Gastrocnemius medialis (tissue), 4 donors: ENCODE data around the gene HLCS. TPM values are rescaled to one million over a fixed set of nuclear protein-coding genes. Genes with fewer than 3 reads are reported as not detected.

ENCODE experiments used
- ATAC-seq, 2 donors: fragments of 150-250 bp; one replicate each; pipeline ENCODE4 v1.9.1; 2016
- DNase-seq, 2 donors: peaks; one replicate each; pipeline ENCODE4 v3.0.0-alpha.2; 2019
- H3K27ac ChIP-seq, 4 donors: fragments of 200-600 bp; sonication (generic); 1 replicate in 1 of 4; 2 replicates in 3 of 4; pipeline ENCODE4 v1.5.1; 2016 to 2018; ENCODE audit warnings: mild to moderate bottlenecking in 2 of 4, moderate library complexity in 1 of 4
- H3K27me3 ChIP-seq, 3 donors: fragments of 200-600 bp; sonication (generic) in 2 of 3; 1 replicate in 1 of 3; 2 replicates in 2 of 3; pipeline versions ENCODE4 v1.5.1 to v1.6.0; 2016 to 2019; ENCODE audit warnings: mild to moderate bottlenecking in 1 of 3, moderate library complexity in 1 of 3
- H3K36me3 ChIP-seq, 2 donors: fragments of 200-600 bp; sonication (generic) in 1 of 2; one replicate each; pipeline ENCODE4 v1.5.1; 2017 to 2018
- H3K4me1 ChIP-seq, 2 donors: fragments of 200-600 bp; sonication (generic) in 1 of 2; one replicate each; pipeline ENCODE4 v1.5.1; 2016 to 2017; ENCODE audit warnings: mild to moderate bottlenecking in 2 of 2
- H3K4me3 ChIP-seq, 4 donors: fragments of 200-600 bp; sonication (generic) in 3 of 4; 1 replicate in 1 of 4; 2 replicates in 3 of 4; pipeline ENCODE4 v1.5.1; 2016 to 2019; ENCODE audit warnings: mild to moderate bottlenecking in 2 of 4
- H3K9me3 ChIP-seq, 3 donors: fragments of 200-600 bp; sonication (generic) in 2 of 3; 1 replicate in 1 of 3; 2 replicates in 2 of 3; pipeline ENCODE4 v1.5.1; 2016 to 2019
- CTCF ChIP-seq, 5 experiments: fragments of 450-650 bp in 3 of 5; fragments of 200-600 bp in 2 of 5; sonication (generic) in 2 of 5; IDR thresholded peaks in 4 of 5; conservative IDR thresholded peaks in 1 of 5; 1 replicate in 4 of 5; 2 replicates in 1 of 5; pipeline ENCODE4 v1.5.1; 2016 to 2019; ENCODE audit warnings: antibody characterized with exemption in 5 of 5, mild to moderate bottlenecking in 3 of 5, moderate library complexity in 3 of 5
- POLR2A ChIP-seq, 2 donors: fragments of 450-650 bp; IDR thresholded peaks; one replicate each; pipeline ENCODE4 v1.6.1; 2017; ENCODE audit warnings: antibody characterized with exemption in 2 of 2, mild to moderate bottlenecking in 2 of 2, moderate library complexity in 2 of 2
- in situ Hi-C, 4 donors: fragments of 200-750 bp; cut with MboI; loops; one replicate each; pipeline versions ENCODE4 v1.15.0 to v1.8.0; 2017; ENCODE audit warnings: low sequenced_read_pairs in 4 of 4
- intact Hi-C: fragments of 100-400 bp; cut with DNase I; formaldehyde crosslinking; loops from one replicate; pipeline ENCODE4 v1.15.1; 2023; ENCODE audit warnings: low total_unique reads
- total RNA-seq, 4 donors: library from RNA; depleted of rRNA; stranded (reverse); fragments of >200 nt; gene quantifications; one replicate each; pipeline versions ENCODE4 v1.1.0 to v1.2.3, GENCODE V29; 2016

HLCS gene
- total RNA-seq, 4 donors from 2014 or later: 10.6 to 18.4 (median 15.4) TPM

DNA sequence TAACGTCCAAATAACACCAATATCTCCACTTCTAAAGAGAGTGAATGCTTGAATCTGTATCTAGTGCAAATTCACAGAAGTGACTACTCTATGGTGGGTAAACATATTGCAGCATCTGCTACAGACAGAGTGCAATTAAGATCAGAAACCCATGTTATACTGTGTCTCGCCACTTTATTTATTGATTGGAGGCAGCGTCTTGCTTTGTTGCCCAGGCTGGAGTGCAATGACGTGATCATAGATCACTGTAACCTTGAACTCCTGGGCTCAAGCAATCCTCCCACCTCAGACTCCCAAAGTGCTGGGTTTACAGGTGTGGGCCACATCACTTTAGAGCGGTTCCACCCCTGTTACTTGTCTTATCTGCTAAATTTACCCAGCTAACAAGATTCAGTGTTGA is 57.0 kb downstream of the HLCS start:
- no peaks in the 10 kb centered on the region for H3K9me3 ChIP-seq
- peaks cover 3 to 20% of the 10 kb centered on the region in 2 donors for H3K4me1 ChIP-seq
- H3K27ac ChIP-seq: no peak overlapping the region
- H3K36me3 ChIP-seq: no peaks in the 10 kb centered on the region
- in situ Hi-C loops (no loop called here), intact Hi-C loops (no loop called here)
- H3K27me3 ChIP-seq: no peaks in the 10 kb centered on the region
- H3K4me3 ChIP-seq: no peak overlapping the region
- ATAC-seq (no peak), DNase-seq (no peak)
- TF ChIP-seq CTCF (IDR thresholded peaks at IDR 0.05 in 4 of 5, conservative IDR thresholded peaks at IDR 0.05 in 1 of 5) (no peak), POLR2A (IDR thresholded peaks at IDR 0.05) (no peak)

GRCh38 chr21:36908260-36908908 is 58.1 kb downstream of the HLCS start:
- H3K27ac ChIP-seq: no peak overlapping the region
- intact Hi-C loops: no loop called here
- DNase-seq (no peak), ATAC-seq (no peak)
- no peak for TF ChIP-seq POLR2A (IDR thresholded peaks at IDR 0.05)
- H3K9me3 ChIP-seq: no peaks in the 10 kb centered on the region
- H3K4me1 ChIP-seq: peaks cover 0 to 11% of the 10 kb centered on the region in 2 donors
- no peak overlapping the region for H3K4me3 ChIP-seq
- in situ Hi-C loops: no loop called here
- no peaks in the 10 kb centered on the region for H3K27me3 ChIP-seq
- H3K36me3 ChIP-seq: no peaks in the 10 kb centered on the region

DNA sequence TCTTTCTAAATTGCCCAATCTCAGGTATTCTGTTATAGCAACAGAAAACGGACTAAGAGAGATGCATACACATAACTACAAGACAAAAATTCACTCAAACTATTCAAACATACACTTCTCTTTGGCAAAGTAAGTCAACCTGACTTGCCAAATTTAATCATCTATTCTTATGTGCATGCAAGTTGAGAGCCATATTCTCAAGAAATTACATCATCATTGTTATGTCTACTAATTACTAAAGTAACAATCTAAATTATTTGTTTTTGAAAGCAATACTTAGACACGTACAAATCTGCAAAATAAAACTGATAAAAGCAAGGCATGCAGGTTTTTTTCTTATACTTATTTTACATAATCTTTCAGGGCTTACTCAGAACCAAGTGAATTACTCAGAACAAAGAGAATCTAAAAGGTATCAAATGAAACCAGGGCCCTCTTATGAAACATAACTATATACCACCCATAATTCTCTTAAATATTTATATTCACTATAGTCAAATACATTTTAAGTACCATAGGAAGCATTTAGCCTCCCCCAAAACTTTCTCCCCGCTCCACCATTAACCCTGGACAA is 62.3 kb downstream of the HLCS start:
- TF ChIP-seq CTCF (IDR thresholded peaks at IDR 0.05 in 4 of 5, conservative IDR thresholded peaks at IDR 0.05 in 1 of 5) (no peak), POLR2A (IDR thresholded peaks at IDR 0.05) (no peak)
- no peaks in the 10 kb centered on the region for H3K4me1 ChIP-seq
- H3K9me3 ChIP-seq: no peaks in the 10 kb centered on the region
- H3K27ac ChIP-seq: no peak overlapping the region
- H3K27me3 ChIP-seq: no peaks in the 10 kb centered on the region
- in situ Hi-C loops: no loop called here
- no peaks in the 10 kb centered on the region for H3K36me3 ChIP-seq
- intact Hi-C loops: no loop called here
- H3K4me3 ChIP-seq: no peak overlapping the region
- DNase-seq (no peak), ATAC-seq (no peak)

GRCh38 chr21:36902793-36903192 is 63.7 kb downstream of the HLCS start:
- H3K27ac ChIP-seq: no peak overlapping the region
- no peaks in the 10 kb centered on the region for H3K27me3 ChIP-seq
- no peak overlapping the region for H3K4me3 ChIP-seq
- ATAC-seq (no peak), DNase-seq (no peak)
- intact Hi-C loops (no loop called here), in situ Hi-C loops (no loop called here)
- no peaks in the 10 kb centered on the region for H3K9me3 ChIP-seq
- TF ChIP-seq CTCF (IDR thresholded peaks at IDR 0.05 in 4 of 5, conservative IDR thresholded peaks at IDR 0.05 in 1 of 5) (no peak), POLR2A (IDR thresholded peaks at IDR 0.05) (no peak)
- no peaks in the 10 kb centered on the region for H3K36me3 ChIP-seq
- H3K4me1 ChIP-seq: no peaks in the 10 kb centered on the region

DNA sequence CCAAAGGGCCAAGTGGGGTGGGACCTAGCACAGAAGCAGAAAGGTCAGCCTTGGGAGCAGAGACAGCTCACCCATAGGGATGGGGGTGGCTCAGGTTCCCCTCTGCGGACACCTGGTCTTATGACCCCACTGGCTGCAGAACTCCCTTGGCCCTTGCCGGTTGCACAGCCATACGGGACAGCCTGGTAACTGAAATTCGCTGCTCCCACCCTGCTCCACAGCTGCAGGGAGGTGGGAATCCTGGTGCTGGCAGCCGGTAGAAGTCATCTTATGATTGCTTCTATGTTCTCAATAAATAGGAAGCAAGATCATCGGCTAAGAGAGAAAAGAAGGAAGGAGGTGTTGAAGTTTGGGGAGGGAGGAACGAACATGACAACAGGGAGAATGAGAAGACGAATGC is 64.1 kb downstream of the HLCS start:
- Histone ChIP-seq H3K27me3 (no peaks in the 10 kb centered on the region), H3K9me3 (no peaks in the 10 kb centered on the region), H3K36me3 (no peaks in the 10 kb centered on the region), H3K4me1 (no peaks in the 10 kb centered on the region), H3K27ac (no peak overlapping the region), H3K4me3 (no peak overlapping the region)
- in situ Hi-C loops (no loop called here), intact Hi-C loops (no loop called here)
- TF ChIP-seq CTCF (IDR thresholded peaks at IDR 0.05 in 4 of 5, conservative IDR thresholded peaks at IDR 0.05 in 1 of 5): no peak
- no peak for TF ChIP-seq POLR2A (IDR thresholded peaks at IDR 0.05)
- DNase-seq (no peak), ATAC-seq (no peak)
